Cardiac muscle cell (in vitro differentiated cells and primary cell): ENCODE data around the gene S100A6. TPM values are rescaled to one million over a fixed set of nuclear protein-coding genes. Genes with fewer than 3 reads are reported as not detected.
A peak's percentile ranks its signal among the peaks of the same experiment; 100 is the strongest.
"Not testable (repeated sequence)": the region's sequence is repeated elsewhere in the genome, so short reads cannot be mapped to it uniquely, and the experiment has no call there.

ENCODE experiments used
- DNase-seq, 2 donors: peaks; one replicate each; pipeline versions ENCODE4 v3.0.0 to v3.0.0-alpha.2; 2010 to 2017; ENCODE audit warnings: low read depth in 1 of 2, low spot score in 1 of 2
- H3K27ac ChIP-seq: fragments of 200-600 bp; sonication (generic); 2 replicates; pipeline ENCODE4 v1.5.1; 2016
- H3K27me3 ChIP-seq: fragments of 200-600 bp; sonication (generic); 2 replicates; pipeline ENCODE4 v1.6.0; 2016; ENCODE audit warnings: control low read depth
- H3K36me3 ChIP-seq: fragments of 200-600 bp; sonication (generic); 2 replicates; pipeline ENCODE4 v1.5.1; 2016; ENCODE audit warnings: control low read depth
- H3K4me1 ChIP-seq: fragments of 200-600 bp; sonication (generic); 2 replicates; pipeline ENCODE4 v1.8.1; 2017; ENCODE audit warnings: low read depth, mild to moderate bottlenecking, mixed run types
- H3K4me3 ChIP-seq: fragments of 200-600 bp; sonication (generic); 2 replicates; pipeline ENCODE4 v1.5.1; 2016; ENCODE audit warnings: mild to moderate bottlenecking
- H3K9me3 ChIP-seq: fragments of 200-600 bp; sonication (generic); 2 replicates; pipeline ENCODE4 v1.5.1; 2017; ENCODE audit warnings: low read depth, mild to moderate bottlenecking, control low read depth
- CTCF ChIP-seq: IDR thresholded peaks from 2 replicates; pipeline ENCODE4 v1.5.1; 2012; ENCODE audit warnings: low read depth, mild to moderate bottlenecking, low read length
- polyA plus RNA-seq: library from polyadenylated mRNA; unstranded; fragments of >200 nt; fragmentation: Nextera tagmentation; extraction: Ambion mirVana; gene quantifications from 2 replicates; pipeline ENCODE4 v1.2.1, GENCODE V29; 2016
- total RNA-seq: library from RNA; depleted of rRNA; stranded (reverse); fragments of >200 nt; gene quantifications from 2 replicates; pipeline ENCODE4 v1.2.3, GENCODE V29; 2016

The S100A6 gene
- total and polyA plus RNA-seq, 2 experiments from 2014 or later, result 23.1 to 40.7 TPM

- TF ChIP-seq CTCF, result no peak
- H3K27me3 ChIP-seq, result no peaks in the 10 kb centered on the region
Observed at GRCh38 chr1:153578490-153578889, 42.7 kb upstream of the S100A6 start.

DNA sequence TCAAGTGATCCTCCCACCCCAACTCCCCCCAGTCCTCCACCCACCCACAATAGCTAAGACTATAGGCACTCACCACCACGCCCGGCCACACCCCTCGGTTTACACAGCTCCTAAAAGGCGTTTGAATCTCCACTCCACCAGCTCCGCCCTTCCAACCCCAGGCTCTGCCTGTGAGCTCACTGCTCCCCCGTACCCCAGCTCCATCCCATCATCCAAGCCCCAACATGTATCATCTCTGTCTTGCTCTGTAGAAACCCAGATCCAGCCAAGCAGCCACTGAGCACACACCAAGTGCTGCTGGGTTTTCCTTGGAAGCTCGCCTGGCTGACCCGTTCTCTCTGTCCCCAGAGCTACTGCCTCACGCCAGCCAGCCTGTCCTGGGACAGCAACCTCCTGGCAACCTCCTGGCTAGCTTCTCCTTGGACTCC, 41.8 kb upstream of the S100A6 start:
- Histone ChIP-seq H3K4me1 (peaks cover 10% of the 10 kb centered on the region), H3K27ac (no peak overlapping the region), H3K27me3 (no peaks in the 10 kb centered on the region), H3K9me3 (no peaks in the 10 kb centered on the region), H3K36me3 (no peaks in the 10 kb centered on the region), H3K4me3 (no peak overlapping the region)
- no peak for TF ChIP-seq CTCF
- no peak for DNase-seq

More at GRCh38 chr1:153578490-153578889, 42.7 kb upstream of the S100A6 start:
- Histone ChIP-seq H3K4me3 (no peak overlapping the region), H3K36me3 (no peaks in the 10 kb centered on the region), H3K9me3 (no peaks in the 10 kb centered on the region), H3K27ac (no peak overlapping the region), H3K4me1 (peaks cover 2% of the 10 kb centered on the region)
- DNase-seq, result no peak

GRCh38 chr1:153577138-153577537, 41.3 kb upstream of the S100A6 start:
- no peak for TF ChIP-seq CTCF
- no peak overlapping the region for H3K27ac ChIP-seq
- H3K4me1 ChIP-seq, result peaks cover 11% of the 10 kb centered on the region
- no peaks in the 10 kb centered on the region for H3K27me3 ChIP-seq
- no peaks in the 10 kb centered on the region for H3K9me3 ChIP-seq
- H3K36me3 ChIP-seq, result no peaks in the 10 kb centered on the region
- no peak overlapping the region for H3K4me3 ChIP-seq
- no peak for DNase-seq

GRCh38 chr1:153575497-153575896, 39.7 kb upstream of the S100A6 start:
- DNase-seq, result not testable (repeated sequence)
- H3K4me1 ChIP-seq, result peaks cover 11% of the 10 kb centered on the region

GRCh38 chr1:153575081-153575491, 39.3 kb upstream of the S100A6 start:
- not testable (repeated sequence) for H3K36me3 ChIP-seq, DNase-seq, H3K27me3 ChIP-seq, H3K4me3 ChIP-seq, H3K27ac ChIP-seq, H3K9me3 ChIP-seq
- H3K4me1 ChIP-seq, result peaks cover 11% of the 10 kb centered on the region

More at GRCh38 chr1:153575497-153575896, 39.7 kb upstream of the S100A6 start:
- H3K27me3 ChIP-seq, H3K9me3 ChIP-seq, H3K36me3 ChIP-seq, H3K27ac ChIP-seq, H3K4me3 ChIP-seq: not testable (repeated sequence)

GRCh38 chr1:153573351-153573750, 37.6 kb upstream of the S100A6 start:
- H3K27me3 ChIP-seq, result no peaks in the 10 kb centered on the region
- peaks cover 16% of the 10 kb centered on the region for H3K4me1 ChIP-seq
- DNase-seq, result peak; percentile 29 to 35
- H3K27ac ChIP-seq, result no peak overlapping the region
- H3K36me3 ChIP-seq, result no peaks in the 10 kb centered on the region
- H3K9me3 ChIP-seq, result no peaks in the 10 kb centered on the region
- TF ChIP-seq CTCF, result no peak
- no peak overlapping the region for H3K4me3 ChIP-seq

GRCh38 chr1:153572569-153573015, 36.8 kb upstream of the S100A6 start:
- peak; percentile 72 to 83 for DNase-seq
- Histone ChIP-seq H3K4me3 (no peak overlapping the region), H3K4me1 (peaks cover 23% of the 10 kb centered on the region), H3K36me3 (no peaks in the 10 kb centered on the region), H3K27me3 (no peaks in the 10 kb centered on the region), H3K27ac (no peak overlapping the region), H3K9me3 (no peaks in the 10 kb centered on the region)
- peak; percentile 90 for TF ChIP-seq CTCF
